ENCODE measurements around the gene NBEAL2.

The NBEAL2 gene

DNA sequence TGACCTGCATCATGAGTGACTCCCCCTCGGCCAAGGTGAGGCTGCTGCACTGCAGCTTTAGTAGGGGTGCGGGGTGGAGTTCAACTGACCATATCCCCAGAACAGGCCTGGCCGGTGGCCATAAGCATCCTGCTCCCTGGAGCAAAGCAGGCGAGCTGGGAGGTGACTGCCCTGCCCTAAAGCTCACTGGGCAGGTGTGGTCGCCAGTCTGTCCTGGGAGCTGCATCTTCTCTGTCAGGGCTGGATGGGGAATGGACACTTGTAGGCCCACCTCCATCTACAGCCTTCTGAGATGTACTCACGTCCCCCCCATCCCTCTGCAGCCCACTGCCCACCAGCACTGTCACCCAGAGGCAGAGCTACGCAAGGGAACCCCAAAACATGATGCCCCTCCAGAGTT is 14.5 kb downstream of the NBEAL2 start:
- H3K36me3 ChIP-seq (ENCODE audit: insufficient read depth, low read length) = no peaks in the 10 kb centered on the region; the same call in 1 of the 2 replicates
- no peaks in the 10 kb centered on the region for H3K9me3 ChIP-seq (ENCODE audit: control insufficient read depth, insufficient read depth, low read length)
- peaks cover 6% of the 10 kb centered on the region; the same call in 1 of the 2 replicates for H3K4me1 ChIP-seq (ENCODE audit: insufficient read depth, low read length)
- H3K9ac ChIP-seq (ENCODE audit: low read depth, low read length) = no peak overlapping the region

DNA sequence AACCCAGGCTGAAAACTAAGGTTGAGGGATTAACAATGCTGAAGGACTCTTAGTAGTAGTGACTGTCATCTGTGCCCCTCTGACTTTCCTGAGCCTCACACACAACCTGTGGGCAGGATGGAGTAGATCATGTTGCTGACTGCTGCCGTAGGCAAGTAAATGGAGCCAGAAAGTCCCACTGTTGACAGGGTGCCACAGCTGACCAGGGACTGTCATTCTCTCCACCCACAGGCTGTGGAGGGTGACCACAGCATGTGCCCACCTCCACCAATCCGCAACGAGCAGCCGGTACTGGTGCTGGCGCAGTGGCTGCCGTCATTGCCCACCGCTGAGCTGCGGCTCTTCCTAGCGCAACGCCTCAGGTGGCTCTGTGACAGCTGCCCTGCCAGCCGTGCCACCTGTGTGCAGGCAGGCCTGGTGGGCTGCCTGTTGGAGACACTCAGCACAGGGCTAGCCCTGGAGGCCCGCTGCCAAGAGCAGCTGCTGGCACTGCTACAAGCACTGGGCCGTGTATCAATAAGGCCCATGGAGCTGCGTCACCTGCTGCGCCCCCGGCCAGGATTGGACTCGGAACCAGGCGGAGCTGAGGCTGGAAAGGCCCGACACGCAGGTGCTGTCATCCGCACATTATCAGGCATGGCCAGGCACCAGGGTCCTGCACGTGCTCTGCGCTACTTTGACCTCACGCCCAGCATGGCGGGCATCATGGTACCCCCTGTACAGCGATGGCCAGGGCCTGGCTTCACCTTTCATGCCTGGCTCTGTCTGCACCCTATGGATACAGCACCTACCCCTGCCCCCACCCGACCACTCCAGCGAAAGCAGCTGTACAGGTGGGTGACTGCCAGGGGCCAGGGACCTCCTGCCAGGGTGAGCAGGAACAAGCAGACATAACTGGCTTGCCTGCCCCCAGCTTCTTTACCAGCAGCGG is 15.6 kb downstream of the NBEAL2 start:
- no peak overlapping the region for H3K9ac ChIP-seq (ENCODE audit: low read depth, low read length)
- H3K36me3 ChIP-seq (ENCODE audit: insufficient read depth, low read length) = no peaks in the 10 kb centered on the region; the same call in 1 of the 2 replicates
- no peaks in the 10 kb centered on the region for H3K9me3 ChIP-seq (ENCODE audit: control insufficient read depth, insufficient read depth, low read length)
- peaks cover 6% of the 10 kb centered on the region; the same call in 1 of the 2 replicates for H3K4me1 ChIP-seq (ENCODE audit: insufficient read depth, low read length)

DNA sequence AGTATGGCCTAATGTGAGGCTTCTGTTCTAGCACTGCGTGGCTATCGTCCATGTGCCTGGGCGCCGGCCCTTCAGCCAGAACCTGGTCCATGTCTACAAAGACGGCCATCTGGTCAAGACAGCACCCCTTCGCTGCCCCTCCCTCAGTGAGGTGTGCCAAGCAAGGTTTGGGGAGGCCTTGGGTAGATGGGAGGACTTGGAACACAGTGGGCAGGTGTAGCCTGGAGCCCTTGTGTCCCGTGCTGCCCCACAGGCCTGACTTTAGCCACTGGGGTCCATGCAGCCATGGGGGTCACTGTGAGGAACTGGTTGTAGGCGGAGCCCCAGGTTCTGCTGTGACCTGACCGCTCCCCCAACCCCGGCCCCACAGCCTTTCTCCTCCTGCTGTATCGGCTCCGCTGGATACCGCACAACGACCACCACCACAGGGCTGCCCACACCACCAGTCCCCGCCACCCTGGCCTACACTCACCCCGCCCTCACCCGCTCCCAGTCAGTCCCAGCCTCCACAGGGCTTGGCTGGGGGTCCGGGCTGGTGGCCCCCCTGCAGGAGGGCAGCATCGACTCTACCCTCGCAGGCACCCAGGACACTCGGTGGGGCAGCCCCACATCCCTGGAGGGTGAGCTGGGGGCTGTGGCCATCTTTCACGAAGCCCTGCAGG is 16.6 kb downstream of the NBEAL2 start:
- H3K9me3 ChIP-seq (ENCODE audit: control insufficient read depth, insufficient read depth, low read length) = no peaks in the 10 kb centered on the region
- no peaks in the 10 kb centered on the region; the same call in 1 of the 2 replicates for H3K36me3 ChIP-seq (ENCODE audit: insufficient read depth, low read length)
- no peak overlapping the region for H3K9ac ChIP-seq (ENCODE audit: low read depth, low read length)
- peaks cover 6% of the 10 kb centered on the region; the same call in 1 of the 2 replicates for H3K4me1 ChIP-seq (ENCODE audit: insufficient read depth, low read length)

DNA sequence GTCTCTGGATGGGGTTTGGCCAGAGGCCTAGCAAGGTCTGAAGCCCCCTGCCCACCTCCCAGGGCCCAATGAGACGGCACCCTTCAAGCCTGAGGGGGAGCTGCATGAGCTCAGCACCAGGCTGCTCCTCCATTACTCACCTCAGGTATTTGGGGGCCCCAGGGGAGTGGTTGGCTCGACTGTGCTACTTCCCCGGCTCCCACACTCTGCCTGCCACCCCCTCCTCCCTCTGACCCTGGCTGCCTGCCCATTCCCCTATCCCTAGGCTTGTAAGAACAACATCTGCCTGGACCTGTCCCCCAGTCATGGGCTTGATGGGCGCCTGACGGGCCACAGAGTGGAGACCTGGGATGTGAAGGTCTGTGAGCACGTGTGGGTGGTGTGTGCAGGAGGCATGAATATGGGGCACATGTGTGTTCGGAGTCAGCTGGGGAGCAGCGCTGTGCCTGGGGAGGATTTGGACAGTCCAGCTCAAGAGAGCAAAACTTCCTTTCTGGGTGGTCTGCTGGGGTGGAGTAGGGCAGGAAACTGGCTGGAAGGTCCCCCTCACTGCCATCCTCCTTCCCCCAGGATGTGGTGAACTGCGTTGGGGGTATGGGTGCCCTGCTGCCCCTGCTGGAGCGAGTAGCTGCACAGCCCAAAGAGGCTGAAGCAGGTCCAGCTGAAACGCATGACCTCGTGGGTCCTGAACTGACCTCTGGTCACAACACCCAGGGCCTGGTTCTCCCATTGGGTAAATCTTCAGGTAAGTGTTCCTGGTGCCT is 17.4 kb downstream of the NBEAL2 start:
- Histone ChIP-seq H3K9ac (ENCODE audit: low read depth, low read length) (no peak overlapping the region), H3K4me1 (ENCODE audit: insufficient read depth, low read length) (peaks cover 6% of the 10 kb centered on the region; the same call in 1 of the 2 replicates), H3K9me3 (ENCODE audit: control insufficient read depth, insufficient read depth, low read length) (no peaks in the 10 kb centered on the region), H3K36me3 (ENCODE audit: insufficient read depth, low read length) (no peaks in the 10 kb centered on the region; the same call in 1 of the 2 replicates)

DNA sequence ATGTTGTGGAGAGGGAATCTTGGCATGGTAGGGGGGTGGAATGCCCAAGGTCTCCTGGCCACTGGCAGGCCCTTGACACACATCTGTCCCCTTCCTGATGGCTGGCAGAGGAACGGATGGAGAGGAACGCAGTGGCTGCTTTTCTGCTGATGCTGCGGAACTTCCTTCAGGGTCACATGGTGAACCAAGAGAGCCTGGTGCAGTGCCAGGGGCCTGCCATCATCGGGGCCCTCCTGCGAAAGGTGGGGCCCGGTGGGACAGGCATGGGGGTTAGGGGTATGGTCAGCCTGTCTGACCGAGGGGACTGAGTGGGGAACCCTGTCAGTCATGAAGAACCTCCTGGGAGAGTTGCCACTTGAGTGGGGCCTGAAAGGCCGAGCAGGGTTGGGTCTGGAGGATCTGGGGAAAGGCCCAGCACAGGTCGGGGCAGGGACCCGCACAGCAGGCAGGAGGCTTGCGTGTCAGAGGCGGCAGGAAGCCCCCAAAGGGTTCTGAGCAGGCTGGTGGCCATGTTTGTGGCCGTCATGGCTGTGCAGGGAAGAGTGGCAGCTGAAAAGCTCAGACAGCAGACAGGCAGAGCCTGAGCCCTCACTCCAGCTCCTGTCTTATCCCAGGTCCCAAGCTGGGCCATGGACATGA is 18.1 kb downstream of the NBEAL2 start:
- Histone ChIP-seq H3K9ac (ENCODE audit: low read depth, low read length) (no peak overlapping the region), H3K36me3 (ENCODE audit: insufficient read depth, low read length) (peaks cover 2% of the 10 kb centered on the region), H3K9me3 (ENCODE audit: control insufficient read depth, insufficient read depth, low read length) (no peaks in the 10 kb centered on the region), H3K4me1 (ENCODE audit: insufficient read depth, low read length) (peaks cover 6% of the 10 kb centered on the region; the same call in 1 of the 2 replicates)

DNA sequence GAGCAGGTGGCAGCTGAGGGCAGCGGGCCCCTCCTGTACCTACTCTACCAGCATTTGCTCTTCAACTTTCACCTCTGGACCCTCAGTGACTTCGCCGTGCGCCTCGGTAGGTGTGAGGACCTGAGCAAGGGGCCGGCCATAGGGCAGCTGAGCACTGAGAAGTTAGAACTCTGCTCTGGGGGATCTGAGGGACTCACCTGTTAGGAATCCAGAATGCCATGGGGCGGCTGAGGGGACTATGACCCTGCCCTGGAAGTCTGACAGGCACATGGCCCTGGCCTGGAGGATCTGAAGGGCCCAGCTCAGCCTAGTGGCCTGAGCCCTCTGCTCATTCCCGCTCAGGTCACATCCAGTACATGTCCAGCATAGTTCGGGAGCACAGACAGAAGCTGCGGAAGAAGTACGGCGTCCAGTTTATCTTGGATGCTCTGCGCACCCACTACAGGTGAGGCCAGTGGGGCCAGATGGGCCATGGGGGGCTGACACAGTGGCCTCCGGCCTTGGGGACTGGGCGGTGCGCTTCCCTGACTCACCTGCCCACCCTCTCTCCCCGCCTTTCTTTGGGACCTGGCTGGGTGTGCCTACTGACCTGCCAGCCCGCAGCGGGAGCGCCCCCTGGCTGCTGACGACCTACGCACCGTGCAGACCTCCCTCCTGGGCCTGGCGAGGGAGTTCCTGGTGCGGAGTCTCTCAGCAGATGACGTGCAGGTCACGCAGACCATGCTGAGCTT is 18.8 kb downstream of the NBEAL2 start:
- H3K9ac ChIP-seq (ENCODE audit: low read depth, low read length) = no peak overlapping the region
- peaks cover 6% of the 10 kb centered on the region; the same call in 1 of the 2 replicates for H3K4me1 ChIP-seq (ENCODE audit: insufficient read depth, low read length)
- H3K36me3 ChIP-seq (ENCODE audit: insufficient read depth, low read length) = peaks cover 2% of the 10 kb centered on the region; the same call in 1 of the 2 replicates
- no peaks in the 10 kb centered on the region for H3K9me3 ChIP-seq (ENCODE audit: control insufficient read depth, insufficient read depth, low read length)

DNA sequence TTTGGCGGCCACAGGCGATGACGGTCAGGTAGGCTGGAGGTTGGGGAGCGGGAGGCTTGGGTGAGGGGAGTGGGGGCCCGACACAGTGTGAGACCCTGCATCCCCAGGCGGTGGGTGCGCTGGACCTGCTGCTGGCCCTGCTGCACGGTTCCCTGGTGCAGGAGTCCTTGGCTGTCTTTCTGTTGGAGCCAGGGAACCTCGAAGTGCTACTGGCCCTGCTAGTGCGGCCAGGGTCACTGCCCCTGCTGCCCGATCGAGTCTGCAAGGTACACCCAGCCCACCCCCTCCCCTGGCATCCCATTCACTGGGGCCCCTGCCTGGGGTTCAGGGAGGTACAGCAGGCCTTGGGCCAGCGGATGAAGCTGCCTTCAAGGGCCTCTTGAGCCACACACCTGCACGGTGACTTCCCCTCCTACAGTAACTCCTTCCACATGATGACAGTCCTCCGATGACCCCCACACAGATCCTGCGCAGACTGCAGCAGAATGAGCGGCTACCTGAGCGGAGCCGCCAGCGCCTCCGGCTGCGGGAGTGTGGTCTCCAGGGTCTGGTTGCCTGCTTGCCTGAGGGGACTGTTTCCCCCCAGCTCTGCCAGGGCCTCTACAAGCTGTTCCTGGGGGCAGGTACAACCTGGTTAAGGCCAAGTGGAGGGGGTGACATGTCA is 19.5 kb downstream of the NBEAL2 start:
- H3K36me3 ChIP-seq (ENCODE audit: insufficient read depth, low read length) = peaks cover 2% of the 10 kb centered on the region; the same call in 1 of the 2 replicates
- H3K9me3 ChIP-seq (ENCODE audit: control insufficient read depth, insufficient read depth, low read length) = no peaks in the 10 kb centered on the region
- peaks cover 6% of the 10 kb centered on the region; the same call in 1 of the 2 replicates for H3K4me1 ChIP-seq (ENCODE audit: insufficient read depth, low read length)
- no peak overlapping the region for H3K9ac ChIP-seq (ENCODE audit: low read depth, low read length)

DNA sequence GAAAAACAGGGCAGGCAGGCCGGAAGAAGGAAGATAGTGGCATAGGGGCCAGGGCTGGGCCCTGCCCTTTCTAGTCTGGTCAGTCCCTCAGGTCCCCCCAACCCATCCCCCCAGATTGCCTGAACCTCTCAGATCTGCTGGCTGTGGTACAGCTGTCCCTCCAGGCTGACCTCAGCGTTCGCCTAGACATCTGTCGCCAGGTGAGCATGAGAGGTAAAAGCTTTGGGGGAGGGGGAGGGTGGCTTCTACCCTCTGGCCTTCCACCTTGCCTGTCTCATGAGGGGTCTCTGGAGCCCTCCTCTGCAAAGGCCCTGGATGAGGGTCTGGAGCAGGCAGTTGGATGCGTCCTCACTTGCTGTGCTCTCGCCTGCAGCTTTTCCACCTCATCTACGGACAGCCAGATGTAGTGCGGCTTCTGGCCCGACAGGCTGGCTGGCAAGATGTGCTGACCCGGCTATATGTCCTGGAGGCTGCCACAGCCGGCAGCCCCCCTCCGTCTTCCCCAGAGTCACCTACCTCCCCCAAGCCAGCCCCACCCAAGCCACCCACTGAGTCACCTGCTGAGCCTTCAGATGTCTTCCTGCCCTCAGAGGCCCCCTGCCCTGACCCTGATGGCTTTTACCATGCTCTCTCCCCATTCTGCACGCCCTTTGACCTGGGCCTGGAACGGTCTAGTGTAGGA is 20.2 kb downstream of the NBEAL2 start:
- Histone ChIP-seq H3K4me1 (ENCODE audit: insufficient read depth, low read length) (peaks cover 6% of the 10 kb centered on the region; the same call in 1 of the 2 replicates), H3K9ac (ENCODE audit: low read depth, low read length) (no peak overlapping the region), H3K36me3 (ENCODE audit: insufficient read depth, low read length) (peaks cover 2% of the 10 kb centered on the region; the same call in 1 of the 2 replicates), H3K9me3 (ENCODE audit: control insufficient read depth, insufficient read depth, low read length) (no peaks in the 10 kb centered on the region)

DNA sequence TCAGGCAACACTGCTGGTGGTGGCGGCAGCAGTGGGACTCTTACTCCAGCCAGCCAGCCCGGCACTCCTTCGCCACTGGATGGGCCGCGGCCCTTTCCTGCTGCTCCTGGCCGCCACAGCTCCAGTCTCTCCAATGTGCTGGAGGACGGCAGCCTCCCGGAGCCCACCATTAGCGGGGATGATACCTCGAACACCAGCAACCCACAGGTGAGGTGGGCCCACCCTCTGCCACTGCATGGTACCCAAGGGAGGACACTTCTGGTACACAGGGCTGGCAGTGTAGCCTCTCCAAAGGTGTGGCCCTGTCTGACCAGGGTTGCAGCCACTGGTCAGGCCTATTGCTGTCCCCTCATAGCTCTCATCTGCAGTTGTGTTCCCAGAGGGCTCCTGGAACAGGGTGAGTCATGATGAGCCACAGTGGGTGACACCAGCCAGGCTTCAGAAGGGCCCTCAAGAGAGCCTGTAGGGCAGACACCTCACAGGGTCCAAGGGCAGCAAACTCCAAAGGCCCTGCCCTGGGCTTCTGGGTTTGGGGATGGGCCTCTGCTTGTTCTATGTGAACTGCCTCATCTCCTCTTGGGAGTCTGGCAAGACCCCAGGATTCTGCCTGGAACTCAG is 20.8 kb downstream of the NBEAL2 start:
- Histone ChIP-seq H3K9me3 (ENCODE audit: control insufficient read depth, insufficient read depth, low read length) (no peaks in the 10 kb centered on the region), H3K4me1 (ENCODE audit: insufficient read depth, low read length) (peaks cover 6% of the 10 kb centered on the region; the same call in 1 of the 2 replicates), H3K36me3 (ENCODE audit: insufficient read depth, low read length) (peaks cover 2% of the 10 kb centered on the region; the same call in 1 of the 2 replicates), H3K9ac (ENCODE audit: low read depth, low read length) (no peak overlapping the region)

DNA sequence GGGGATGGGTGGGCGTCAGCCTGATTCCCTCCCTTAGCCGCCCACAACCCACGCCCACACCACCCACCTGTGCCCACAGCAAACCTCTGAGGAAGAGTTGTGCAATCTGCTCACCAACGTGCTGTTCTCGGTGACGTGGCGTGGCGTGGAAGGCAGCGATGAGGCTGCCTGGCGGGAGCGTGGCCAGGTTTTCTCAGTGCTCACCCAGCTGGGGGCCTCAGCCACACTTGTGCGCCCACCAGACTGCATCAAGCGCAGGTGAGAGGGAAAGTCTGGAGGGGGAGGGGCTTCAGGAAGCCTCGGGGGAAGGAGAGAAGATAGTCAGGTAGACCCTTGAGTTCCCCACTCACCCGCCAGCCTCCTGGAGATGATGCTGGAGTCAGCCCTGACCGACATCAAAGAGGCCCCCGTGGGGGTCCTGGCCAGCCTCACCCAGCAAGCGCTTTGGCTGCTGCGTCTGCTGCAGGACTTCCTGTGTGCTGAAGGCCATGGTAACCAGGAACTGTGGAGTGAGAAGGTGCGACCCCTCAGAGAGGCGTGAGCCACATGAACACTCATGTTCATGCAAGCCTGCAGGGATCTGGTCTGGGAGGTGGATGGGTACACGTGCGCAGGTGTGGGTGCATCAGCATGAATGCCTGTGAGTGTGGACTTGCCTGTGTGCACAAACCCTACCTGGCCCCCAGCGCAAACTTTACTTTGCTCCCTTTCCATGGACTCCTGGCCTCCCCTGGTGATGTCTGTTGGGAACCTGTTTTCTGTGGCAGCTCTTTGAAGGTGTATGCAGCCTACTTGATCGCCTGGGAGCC is 21.7 kb downstream of the NBEAL2 start:
- peaks cover 2% of the 10 kb centered on the region; the same call in 1 of the 2 replicates for H3K36me3 ChIP-seq (ENCODE audit: insufficient read depth, low read length)
- H3K9ac ChIP-seq (ENCODE audit: low read depth, low read length) = no peak overlapping the region

DNA sequence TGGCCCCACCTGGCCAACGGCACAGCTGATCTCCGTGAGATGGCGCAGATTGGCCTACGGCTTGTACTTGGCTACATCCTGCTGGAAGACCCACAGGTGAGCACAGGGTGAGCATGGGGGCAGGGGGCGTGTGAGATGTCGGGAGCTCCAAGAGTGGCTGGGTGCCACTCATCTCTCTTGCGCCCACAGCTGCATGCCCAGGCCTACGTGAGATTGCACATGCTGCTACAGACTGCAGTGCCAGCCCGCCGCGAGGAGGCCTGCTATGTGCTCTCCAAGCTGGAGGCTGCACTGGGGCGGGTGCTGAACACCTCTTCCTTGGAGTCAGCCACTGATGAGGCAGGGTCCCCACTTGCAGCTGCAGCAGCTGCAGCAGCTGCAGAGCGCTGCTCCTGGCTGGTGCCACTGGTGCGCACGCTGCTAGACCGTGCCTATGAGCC is 22.3 kb downstream of the NBEAL2 start:
- Histone ChIP-seq H3K36me3 (ENCODE audit: insufficient read depth, low read length) (peaks cover 2% of the 10 kb centered on the region; the same call in 1 of the 2 replicates), H3K9ac (ENCODE audit: low read depth, low read length) (no peak overlapping the region), H3K4me1 (ENCODE audit: insufficient read depth, low read length) (peaks cover 6% of the 10 kb centered on the region; the same call in 1 of the 2 replicates), H3K9me3 (ENCODE audit: control insufficient read depth, insufficient read depth, low read length) (no peaks in the 10 kb centered on the region)

More for the DNA sequence above, 21.7 kb downstream of the NBEAL2 start:
- H3K4me1 ChIP-seq (ENCODE audit: insufficient read depth, low read length) = peaks cover 6% of the 10 kb centered on the region; the same call in 1 of the 2 replicates
- no peaks in the 10 kb centered on the region for H3K9me3 ChIP-seq (ENCODE audit: control insufficient read depth, insufficient read depth, low read length)

All from ES-I3 (cell line).